ENCODE data around the gene SLC2A4.
"Not testable (repeated sequence)": the region's sequence is repeated elsewhere in the genome, so short reads cannot be mapped to it uniquely, and the experiment has no call there.

SLC2A4 gene

DNA sequence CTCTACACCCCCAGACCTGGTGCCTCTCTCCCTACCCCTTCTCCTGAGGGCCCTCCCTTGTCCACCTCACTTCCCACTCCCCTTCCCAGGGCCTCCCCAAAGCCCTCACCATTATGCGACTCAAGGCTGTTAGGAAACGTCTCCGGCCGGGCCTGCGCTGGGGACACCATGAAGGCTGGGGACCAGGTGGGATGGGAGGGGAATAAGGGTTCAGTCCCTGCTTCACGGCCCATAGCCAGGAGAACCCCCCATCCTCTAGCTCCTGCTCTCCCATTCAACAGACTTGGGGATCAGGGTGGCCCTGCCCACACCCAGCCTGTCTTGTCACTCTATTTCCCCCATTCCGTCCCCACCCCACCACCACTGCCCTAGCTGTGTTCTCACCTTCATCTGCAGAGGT, 45.5 kb downstream of the SLC2A4 start:
- DNase-seq: no peak

DNA sequence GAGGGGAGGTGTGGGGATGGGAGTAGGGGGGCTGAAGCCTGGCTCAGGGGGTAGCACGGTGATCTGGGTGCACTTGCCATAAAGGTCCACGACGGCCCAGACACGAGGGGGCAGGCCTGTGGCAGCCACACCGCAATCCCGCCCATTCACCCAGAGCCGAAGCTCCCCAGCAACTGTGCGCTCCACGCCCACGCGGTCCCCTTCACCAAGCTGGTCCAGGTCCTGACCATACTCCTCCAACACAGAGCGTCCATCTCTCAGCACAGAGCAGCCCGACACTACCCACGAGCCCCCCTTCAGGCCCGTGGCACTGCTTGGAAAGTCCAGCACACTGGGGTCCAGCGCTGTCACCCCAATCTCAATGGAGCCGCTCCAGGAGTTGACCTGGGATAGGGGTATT, 46.0 kb downstream of the SLC2A4 start:
- no peak for DNase-seq

GRCh38 chr17:7328009-7328408, 46.5 kb downstream of the SLC2A4 start:
- DNase-seq: no peak

- DNase-seq: no peak
Observed at GRCh38 chr17:7328840-7329373, 47.4 kb downstream of the SLC2A4 start, which contains the start of gene NEURL4. Gene NEURL4, minus strand, starts transcription at chr17:7329335. Its CDS starts 23 bp downstream, at chr17:7329312.

DNA sequence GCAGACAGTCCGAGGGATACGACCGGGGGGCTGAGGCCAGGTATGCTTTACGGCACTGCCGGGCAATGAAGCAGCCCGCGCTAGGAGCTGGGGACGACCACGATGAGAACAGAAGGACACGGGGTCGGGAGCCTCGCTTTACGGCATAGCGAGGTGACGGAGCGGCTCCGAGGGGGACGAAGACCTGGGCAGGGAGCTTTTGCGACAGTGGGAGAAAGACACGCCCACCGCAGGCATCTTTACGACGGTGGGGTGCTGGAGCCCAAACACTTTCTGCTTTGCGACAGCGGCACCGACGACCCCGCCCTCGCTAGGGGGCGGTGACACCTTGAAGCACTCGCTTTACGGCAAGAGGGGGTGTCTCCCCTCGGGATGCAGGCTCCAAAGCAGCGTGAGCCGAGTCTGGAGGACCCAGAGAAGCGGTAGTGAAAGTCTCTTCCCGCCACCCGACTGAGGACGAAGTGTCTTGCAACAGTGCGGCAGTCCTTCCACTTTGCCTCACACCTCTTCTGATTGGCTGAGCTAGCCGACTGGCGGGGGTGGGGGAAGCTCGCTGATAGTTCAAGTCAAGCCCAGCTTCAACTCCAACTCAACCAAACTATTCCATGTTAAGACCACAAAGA, 48.0 kb downstream of the SLC2A4 start:
- DNase-seq: peak; percentile 97

DNA sequence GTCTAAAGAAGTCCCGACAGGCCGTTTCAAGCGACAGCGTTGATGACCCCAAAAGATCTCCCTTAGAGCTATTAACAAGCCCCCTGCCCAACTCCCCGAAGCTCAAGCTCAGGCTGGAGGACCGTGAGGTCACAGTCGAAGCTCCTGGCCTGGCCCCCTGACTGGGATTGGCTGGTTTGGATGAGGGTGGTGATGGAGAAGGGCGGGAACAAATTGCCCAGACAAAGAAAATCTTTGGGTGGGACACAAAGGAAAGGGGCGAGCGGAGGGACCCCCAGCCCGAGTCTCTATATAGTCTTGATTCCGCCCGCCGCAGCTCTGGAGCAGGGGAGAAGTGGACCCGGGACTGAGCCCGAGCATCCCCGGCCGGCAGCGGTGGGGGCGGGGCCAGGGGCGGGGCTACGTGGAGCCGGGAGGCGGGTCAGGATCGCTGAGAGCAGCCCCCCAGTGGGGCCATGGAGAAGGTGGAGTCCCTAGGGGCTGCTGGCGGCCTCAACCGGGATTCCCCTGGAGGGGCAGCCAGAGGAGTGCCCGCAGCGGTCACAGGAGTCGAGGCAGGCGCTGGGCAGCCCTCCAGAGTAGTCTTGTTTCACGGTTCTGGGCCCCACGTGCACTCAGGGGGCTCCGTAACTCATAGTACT, 48.6 kb downstream of the SLC2A4 start:
- peak; percentile 84 for DNase-seq

DNA sequence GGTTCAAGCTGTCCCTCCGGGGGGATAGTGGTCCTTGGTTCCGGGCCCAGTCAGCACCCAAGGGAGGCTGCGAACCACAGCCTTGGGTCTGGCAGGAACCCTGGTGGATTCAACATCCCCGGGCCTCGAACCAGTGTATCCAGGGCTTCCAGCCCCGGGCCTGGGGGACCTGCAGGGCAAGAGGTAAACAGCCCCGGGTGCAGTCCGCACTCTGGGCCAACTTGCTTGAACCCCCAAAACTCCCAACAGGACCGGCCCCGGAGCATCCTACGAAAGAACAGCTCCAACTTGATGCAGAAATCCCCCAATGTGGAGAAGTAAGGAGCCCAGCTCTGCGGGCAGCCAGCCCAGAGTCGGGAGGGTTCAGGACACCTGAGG, 49.1 kb downstream of the SLC2A4 start:
- DNase-seq: no peak

DNA sequence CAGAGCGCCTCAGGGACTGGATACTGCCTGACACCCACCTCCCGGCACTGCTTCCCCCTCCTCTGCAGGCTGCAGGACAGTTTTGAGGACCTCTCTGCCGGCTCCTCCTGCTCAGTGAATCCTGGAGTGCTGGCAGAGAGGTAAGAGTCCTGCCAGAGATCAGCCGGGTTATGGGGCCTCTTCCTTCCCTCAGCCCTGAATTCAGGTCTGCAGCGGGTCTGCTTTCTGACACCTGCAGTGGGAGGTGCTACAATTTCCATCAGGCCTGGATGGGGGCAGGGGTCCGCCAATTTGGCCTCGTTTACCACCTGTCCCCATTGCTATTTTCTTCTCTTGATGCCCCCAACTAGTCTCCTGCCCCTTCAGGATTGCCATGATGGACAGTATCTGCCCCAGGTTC, 50.6 kb downstream of the SLC2A4 start:
- DNase-seq: no peak

GRCh38 chr17:7332600-7333069, 51.1 kb downstream of the SLC2A4 start:
- DNase-seq: peak; percentile 58

- no peak for DNase-seq
Observed at GRCh38 chr17:7334938-7335538, 53.5 kb downstream of the SLC2A4 start.

DNA sequence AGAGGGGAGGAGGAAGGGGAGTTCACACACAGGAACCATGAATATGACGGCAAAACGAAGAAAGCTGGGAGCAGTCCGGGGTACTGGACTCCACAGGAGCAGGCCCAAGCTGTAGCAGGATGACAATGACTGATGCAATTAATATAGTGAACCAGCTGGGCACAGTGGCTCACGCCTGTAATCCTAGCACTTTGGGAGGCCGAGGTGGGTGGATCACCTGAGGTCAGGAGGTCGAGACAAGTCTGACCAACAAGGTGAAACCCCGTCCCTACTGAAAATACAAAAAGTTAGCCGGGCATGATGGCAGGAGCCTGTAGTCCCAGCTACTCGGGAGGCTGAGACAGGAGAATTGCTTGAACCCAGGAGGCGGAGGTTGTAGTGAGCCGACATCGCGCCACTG, 54.2 kb downstream of the SLC2A4 start:
- DNase-seq: not testable (repeated sequence)

DNA sequence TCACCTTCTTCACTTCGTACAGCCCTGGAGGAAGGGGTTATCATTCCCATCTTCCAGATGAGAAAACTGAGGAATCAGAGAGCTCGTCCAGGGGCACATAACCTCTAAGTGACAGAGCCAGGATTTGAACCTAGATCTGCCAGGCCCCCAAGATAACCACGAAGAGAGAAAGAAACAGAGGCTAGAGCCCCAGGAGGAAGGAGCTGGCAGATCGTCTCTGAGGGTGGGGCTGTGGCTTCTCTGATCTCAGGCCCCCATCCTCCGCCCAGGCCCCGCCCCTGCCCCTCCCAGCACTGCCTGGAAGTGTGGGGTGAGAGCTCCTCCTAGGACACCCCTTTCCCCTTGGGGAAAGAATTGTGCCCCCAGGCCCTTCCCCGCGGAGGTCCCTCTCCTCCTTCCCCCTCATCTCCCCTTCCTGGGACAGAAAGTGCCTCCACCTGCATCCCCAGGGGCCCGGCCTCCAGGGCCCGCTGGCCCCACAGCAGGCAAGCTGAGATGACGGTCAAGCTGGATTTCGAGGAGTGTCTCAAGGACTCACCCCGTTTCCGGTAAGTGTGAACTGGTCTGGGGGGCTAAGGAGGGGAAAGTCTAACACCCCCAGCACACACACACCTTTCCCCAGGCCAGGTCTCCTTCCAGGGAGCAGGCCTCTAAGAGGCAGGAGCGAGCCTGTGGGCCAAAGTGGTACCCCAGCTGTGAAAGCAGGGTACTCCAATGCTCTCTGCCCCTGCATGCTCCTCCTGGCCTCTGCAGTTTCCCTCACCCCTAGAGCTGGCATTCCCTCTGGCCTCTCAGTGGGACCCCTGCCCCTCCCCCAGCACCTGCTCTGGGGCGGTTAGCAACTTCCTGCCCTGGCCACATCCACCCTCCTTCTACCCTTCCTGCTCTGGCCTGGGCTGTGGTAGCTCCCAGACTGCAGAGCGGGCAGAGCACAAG, 55.0 kb downstream of the SLC2A4 start, which contains the start of gene ACAP1:
Gene ACAP1, plus strand, starts transcription at position 290 of the 936 bp plus-strand sequence. Its CDS starts 206 bp downstream, at position 496.
- DNase-seq: peak; percentile 81

DNA sequence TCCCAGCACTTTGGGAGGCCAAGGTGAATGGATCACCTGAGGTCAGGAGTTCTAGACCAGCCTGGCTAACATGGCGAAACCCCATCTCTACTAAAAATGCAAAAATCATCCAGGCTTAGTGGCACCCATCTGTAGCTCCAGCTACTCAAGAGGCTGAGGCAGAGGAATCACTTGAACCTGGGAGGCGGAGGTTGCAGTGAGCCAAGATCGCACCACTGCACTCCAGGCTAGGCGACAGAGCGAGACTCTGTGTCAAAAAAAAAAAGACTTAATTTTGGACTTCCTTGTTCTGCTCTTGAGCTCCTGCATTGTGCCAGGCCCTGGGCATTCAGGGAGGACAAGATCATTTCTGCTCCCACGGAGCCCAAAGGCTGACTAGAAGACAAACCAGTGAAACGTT, 56.1 kb downstream of the SLC2A4 start:
- DNase-seq: not testable (repeated sequence)
